Limb (tissue), 2 donors: Measurements from ENCODE around the gene GDPGP1.
A peak's percentile ranks its signal among the peaks of the same experiment; 100 is the strongest.
"Not testable (repeated sequence)": the region's sequence is repeated elsewhere in the genome, so short reads cannot be mapped to it uniquely, and the experiment has no call there.

Experiments
- DNase-seq, 2 donors: peaks; one replicate each; pipeline ENCODE4 v3.0.0-alpha.2; 2016; ENCODE audit errors: extremely low spot score in 2 of 2

Gene GDPGP1

GRCh38 chr15:90260731-90261130 is 26.7 kb downstream of the GDPGP1 start:
- DNase-seq = not testable (repeated sequence)

- DNase-seq = no peak
Measured at GRCh38 chr15:90261811-90262210, 27.8 kb downstream of the GDPGP1 start.

GRCh38 chr15:90262426-90262825 is 28.4 kb downstream of the GDPGP1 start:
- DNase-seq = no peak

GRCh38 chr15:90264671-90265070 is 30.7 kb downstream of the GDPGP1 start:
- no peak for DNase-seq

GRCh38 chr15:90265271-90266060 is 31.5 kb downstream of the GDPGP1 start, which contains the start of gene NGRN:
Gene NGRN, plus strand, starts transcription at chr15:90265672. Its CDS starts 41 bp downstream, at chr15:90265713.
- DNase-seq = peak; percentile 94 to 96

- DNase-seq = peak in 1 of 2 donors; percentile 6
Measured at GRCh38 chr15:90266061-90266431, 32.0 kb downstream of the GDPGP1 start.

GRCh38 chr15:90266485-90266884 is 32.5 kb downstream of the GDPGP1 start:
- DNase-seq = no peak

- DNase-seq = no peak
Measured at GRCh38 chr15:90268415-90268814, 34.4 kb downstream of the GDPGP1 start.

- DNase-seq = no peak
Measured at GRCh38 chr15:90270502-90271150, 36.6 kb downstream of the GDPGP1 start.

- no peak for DNase-seq
Measured at GRCh38 chr15:90271459-90272166, 37.6 kb downstream of the GDPGP1 start.

- not testable (repeated sequence) for DNase-seq
Measured at GRCh38 chr15:90278467-90278866, 44.5 kb downstream of the GDPGP1 start.

GRCh38 chr15:90280743-90281142 is 46.7 kb downstream of the GDPGP1 start:
- not testable (repeated sequence) for DNase-seq

GRCh38 chr15:90281637-90282036 is 47.6 kb downstream of the GDPGP1 start:
- not testable (repeated sequence) for DNase-seq

- no peak for DNase-seq
Measured at GRCh38 chr15:90286678-90287077, 52.7 kb downstream of the GDPGP1 start.

- no peak for DNase-seq
Measured at GRCh38 chr15:90287101-90287500, 53.1 kb downstream of the GDPGP1 start.

- DNase-seq = no peak
Measured at GRCh38 chr15:90287946-90288345, 53.9 kb downstream of the GDPGP1 start.

GRCh38 chr15:90291679-90292356 is 57.8 kb downstream of the GDPGP1 start:
- DNase-seq = no peak

- peak in 1 of 2 donors; percentile 64 for DNase-seq
Measured at GRCh38 chr15:90293040-90293810, 59.2 kb downstream of the GDPGP1 start.

GRCh38 chr15:90294159-90294558 is 60.1 kb downstream of the GDPGP1 start:
- no peak for DNase-seq

GRCh38 chr15:90294601-90295269 is 60.7 kb downstream of the GDPGP1 start:
- no peak for DNase-seq
